ENCODE data around the gene NACC2. TPM values are rescaled to one million over a fixed set of nuclear protein-coding genes. Genes with fewer than 3 reads are reported as not detected.

The NACC2 gene
- total RNA-seq, 4 donors from 2014 or later: 71.4 to 209 (median 110) TPM

- TF ChIP-seq CTCF (IDR thresholded peaks at IDR 0.05) (no peak), POLR2A (IDR thresholded peaks at IDR 0.05) (no peak), POLR2AphosphoS5 (IDR thresholded peaks at IDR 0.05) (no peak), EP300 (IDR thresholded peaks at IDR 0.05) (no peak)
- Histone ChIP-seq H3K36me3 (peaks cover 0 to 12% of the 10 kb centered on the region in 2 donors), H3K9me3 (no peaks in the 10 kb centered on the region), H3K4me3 (no peak overlapping the region), H3K4me1 (peaks cover 0 to 53% (median 33%) of the 10 kb centered on the region in 3 donors), H3K27me3 (peaks cover 10% of the 10 kb centered on the region), H3K27ac (peak overlapping the region in 3 of 4 donors; percentile 96 to 100 (median 97))
- ATAC-seq: no peak
- WGBS, 2 donors (ENCODE audit: low coverage in 1 of 2): 67 to 86% methylated on average over 1 to 2 of the region's 5 CpGs
Measured at GRCh38 chr9:136096505-136097001, 1.5 kb upstream of the NACC2 start.

GRCh38 chr9:136093995-136094881 is 851 bp downstream of the NACC2 start:
- Histone ChIP-seq H3K4me1 (peaks cover 2 to 74% (median 52%) of the 10 kb centered on the region in 3 donors), H3K4me3 (peak overlapping the region; percentile 71 to 81), H3K27me3 (no peaks in the 10 kb centered on the region), H3K36me3 (peaks cover 0 to 12% of the 10 kb centered on the region in 2 donors), H3K27ac (peak overlapping the region; percentile 84 to 100 (median 96)), H3K9me3 (no peaks in the 10 kb centered on the region)
- TF ChIP-seq CTCF (IDR thresholded peaks at IDR 0.05) (peak in 3 of 4 experiments; percentile 31 to 54 (median 37)), POLR2AphosphoS5 (IDR thresholded peaks at IDR 0.05) (peak; percentile 43), POLR2A (IDR thresholded peaks at IDR 0.05) (no peak)
- 0 to 10% methylated on average over 4 to 12 of the region's 74 CpGs for WGBS, 2 donors (ENCODE audit: low coverage in 1 of 2)
- peak; percentile 71 for ATAC-seq

GRCh38 chr9:136093346-136093986 is 1.6 kb downstream of the NACC2 start:
- TF ChIP-seq CTCF (IDR thresholded peaks at IDR 0.05) (no peak), EP300 (IDR thresholded peaks at IDR 0.05) (no peak), POLR2A (IDR thresholded peaks at IDR 0.05) (no peak), POLR2AphosphoS5 (IDR thresholded peaks at IDR 0.05) (no peak)
- peak; percentile 15 for ATAC-seq
- Histone ChIP-seq H3K4me1 (peaks cover 3 to 74% (median 60%) of the 10 kb centered on the region in 3 donors), H3K36me3 (peaks cover 0 to 12% of the 10 kb centered on the region in 2 donors), H3K9me3 (no peaks in the 10 kb centered on the region), H3K27ac (peak overlapping the region; percentile 84 to 100 (median 96)), H3K27me3 (no peaks in the 10 kb centered on the region), H3K4me3 (peak overlapping the region; percentile 71 to 81)
- WGBS, 2 donors (ENCODE audit: low coverage in 1 of 2): 0 to 15% methylated on average over 2 to 5 of the region's 16 CpGs

- H3K9me3 ChIP-seq: no peaks in the 10 kb centered on the region
- H3K4me1 ChIP-seq: peaks cover 5 to 79% (median 66%) of the 10 kb centered on the region in 3 donors
- no peaks in the 10 kb centered on the region for H3K27me3 ChIP-seq
- no peak for TF ChIP-seq POLR2AphosphoS5 (IDR thresholded peaks at IDR 0.05)
- TF ChIP-seq CTCF (IDR thresholded peaks at IDR 0.05): peak in 1 of 4 experiments; percentile 9
- no peak for TF ChIP-seq EP300 (IDR thresholded peaks at IDR 0.05)
- peak overlapping the region; percentile 84 to 100 (median 96) for H3K27ac ChIP-seq
- WGBS, 2 donors (ENCODE audit: low coverage in 1 of 2): 33 to 60% methylated on average over 1 of the region's 9 CpGs
- peak overlapping the region in 1 of 2 donors; percentile 81 for H3K4me3 ChIP-seq
- H3K36me3 ChIP-seq: peaks cover 0 to 12% of the 10 kb centered on the region in 2 donors
- no peak for ATAC-seq
Measured at GRCh38 chr9:136092741-136093140, 2.3 kb downstream of the NACC2 start.

All from gastroesophageal sphincter (tissue), 4 donors.